ENCODE data around the gene ETV6. TPM values are rescaled to one million over a fixed set of nuclear protein-coding genes. Genes with fewer than 3 reads are reported as not detected.

Gene ETV6
- total and polyA plus RNA-seq, 2 of the 8 experiments (the other 6 are each of a cell fraction or from before 2014, with no cell fraction given) = 5.5 to 23.9 TPM

GRCh38 chr12:11704089-11704488 is 54.6 kb downstream of the ETV6 start (continued):
- TF ChIP-seq RFX5 (IDR thresholded peaks at IDR 0.05; ENCODE audit: borderline replicate concordance, low read depth, low read length) (no peak), CEBPB (IDR thresholded peaks at IDR 0.05; ENCODE audit: low read depth, low read length) (no peak), CBX8 (IDR thresholded peaks at IDR 0.05; ENCODE audit: borderline replicate concordance, low read depth, low read length) (no peak), CHD1 (IDR thresholded peaks at IDR 0.05; ENCODE audit: low read depth, low read length) (no peak), RAD21 (IDR thresholded peaks at IDR 0.05 in 1 of 2, conservative IDR thresholded peaks at IDR 0.05 in 1 of 2; ENCODE audit: low read depth in 2 of 2, low read length in 2 of 2) (no peak)

Data from H1 (cell line).